ENCODE results near the gene CTAG2. TPM values are rescaled to one million over a fixed set of nuclear protein-coding genes. Genes with fewer than 3 reads are reported as not detected.

The CTAG2 gene
- total and polyA plus RNA-seq, 11 donors: 0.61 TPM; not detected in 10

GRCh38 chrX:154660541-154660940 lies 7.2 kb upstream of the CTAG2 start:
- WGBS, 4 donors: 84 to 88% (median 84%) methylated on average over 6 of the region's 6 CpGs
- TF ChIP-seq, protein P1, sequence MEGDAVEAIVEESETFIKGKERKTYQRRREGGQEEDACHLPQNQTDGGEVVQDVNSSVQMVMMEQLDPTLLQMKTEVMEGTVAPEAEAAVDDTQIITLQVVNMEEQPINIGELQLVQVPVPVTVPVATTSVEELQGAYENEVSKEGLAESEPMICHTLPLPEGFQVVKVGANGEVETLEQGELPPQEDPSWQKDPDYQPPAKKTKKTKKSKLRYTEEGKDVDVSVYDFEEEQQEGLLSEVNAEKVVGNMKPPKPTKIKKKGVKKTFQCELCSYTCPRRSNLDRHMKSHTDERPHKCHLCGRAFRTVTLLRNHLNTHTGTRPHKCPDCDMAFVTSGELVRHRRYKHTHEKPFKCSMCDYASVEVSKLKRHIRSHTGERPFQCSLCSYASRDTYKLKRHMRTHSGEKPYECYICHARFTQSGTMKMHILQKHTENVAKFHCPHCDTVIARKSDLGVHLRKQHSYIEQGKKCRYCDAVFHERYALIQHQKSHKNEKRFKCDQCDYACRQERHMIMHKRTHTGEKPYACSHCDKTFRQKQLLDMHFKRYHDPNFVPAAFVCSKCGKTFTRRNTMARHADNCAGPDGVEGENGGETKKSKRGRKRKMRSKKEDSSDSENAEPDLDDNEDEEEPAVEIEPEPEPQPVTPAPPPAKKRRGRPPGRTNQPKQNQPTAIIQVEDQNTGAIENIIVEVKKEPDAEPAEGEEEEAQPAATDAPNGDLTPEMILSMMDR (IDR thresholded peaks at IDR 0.05): no peak
- no peak for TF ChIP-seq POLR2A (IDR thresholded peaks at IDR 0.05)
- no peak overlapping the region for H3K27ac ChIP-seq
- H3K4me1 ChIP-seq: no peaks in the 10 kb centered on the region
- intact Hi-C loops (cut with DNase I): no loop called here
- no peak for DNase-seq
- H3K27me3 ChIP-seq: no peaks in the 10 kb centered on the region
- H3K36me3 ChIP-seq: no peaks in the 10 kb centered on the region
- no peak for ATAC-seq
- no peak overlapping the region for H3K4me3 ChIP-seq
- H3K9me3 ChIP-seq: peaks cover 0 to 3% (median 0%) of the 10 kb centered on the region in 12 donors

DNA sequence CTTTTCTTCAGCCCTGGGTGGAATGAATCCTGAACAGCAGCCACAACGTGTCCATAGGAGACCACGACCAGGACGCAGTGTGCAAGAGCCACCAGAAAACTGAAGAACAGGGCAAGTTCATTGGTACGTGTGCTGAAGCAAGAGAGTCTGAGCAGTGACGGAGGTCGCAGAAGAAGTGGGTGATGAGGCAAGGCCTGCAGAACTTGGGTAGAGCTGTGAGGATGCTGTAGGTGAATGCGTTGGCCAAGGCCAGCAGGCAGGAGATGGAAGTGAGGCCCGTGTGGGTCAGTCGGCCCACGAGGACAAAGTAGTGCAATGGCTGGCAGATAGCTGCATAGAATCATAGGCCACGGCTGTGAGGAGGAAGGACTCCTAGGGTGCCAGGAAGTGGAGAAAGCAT lies 5.6 kb upstream of the CTAG2 start:
- WGBS, 4 donors: 85 to 93% (median 89%) methylated on average over 11 of the region's 11 CpGs
- Histone ChIP-seq H3K9me3 (no peaks in the 10 kb centered on the region), H3K4me1 (no peaks in the 10 kb centered on the region), H3K27ac (no peak overlapping the region), H3K36me3 (no peaks in the 10 kb centered on the region), H3K4me3 (no peak overlapping the region), H3K27me3 (no peaks in the 10 kb centered on the region)
- TF ChIP-seq, protein P1 (IDR thresholded peaks at IDR 0.05): no peak
- no peak for TF ChIP-seq POLR2A (IDR thresholded peaks at IDR 0.05)
- intact Hi-C loops (cut with DNase I): no loop called here
- DNase-seq (no peak), ATAC-seq (no peak)

DNA sequence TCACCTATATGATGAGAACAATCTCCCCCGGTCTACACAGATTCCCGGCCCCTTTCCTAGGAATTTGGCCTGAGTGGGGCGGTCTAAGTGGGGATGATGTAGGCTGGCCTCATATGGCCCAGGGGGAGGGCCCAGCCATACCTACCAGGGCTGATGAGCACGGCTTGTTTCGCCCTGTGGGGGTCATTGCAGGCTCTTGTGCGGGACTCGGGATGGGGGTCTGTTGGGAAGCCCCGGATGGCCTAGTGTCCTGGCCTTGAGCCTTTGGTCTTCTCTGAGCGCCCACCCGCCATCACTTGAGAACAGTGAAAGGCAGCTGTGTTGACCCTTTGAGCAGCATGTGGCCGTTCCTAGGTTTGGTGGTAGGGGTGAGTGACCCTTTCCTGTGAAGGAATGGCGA lies 4.8 kb upstream of the CTAG2 start:
- no peak for TF ChIP-seq POLR2A (IDR thresholded peaks at IDR 0.05)
- TF ChIP-seq, protein P1 (IDR thresholded peaks at IDR 0.05): no peak
- Histone ChIP-seq H3K27ac (no peak overlapping the region), H3K36me3 (no peaks in the 10 kb centered on the region), H3K4me1 (no peaks in the 10 kb centered on the region), H3K9me3 (no peaks in the 10 kb centered on the region), H3K27me3 (no peaks in the 10 kb centered on the region), H3K4me3 (no peak overlapping the region)
- no peak for ATAC-seq
- DNase-seq: no peak
- intact Hi-C loops (cut with DNase I): no loop called here
- 90 to 94% (median 92%) methylated on average over 12 of the region's 12 CpGs for WGBS, 4 donors

- intact Hi-C loops (cut with DNase I): no loop called here
- 87 to 95% (median 92%) methylated on average over 15 of the region's 15 CpGs for WGBS, 4 donors
- ATAC-seq: no peak
- TF ChIP-seq, protein P1 (IDR thresholded peaks at IDR 0.05): no peak
- no peak for TF ChIP-seq POLR2A (IDR thresholded peaks at IDR 0.05)
- Histone ChIP-seq H3K27ac (no peak overlapping the region), H3K4me3 (no peak overlapping the region), H3K36me3 (no peaks in the 10 kb centered on the region), H3K27me3 (no peaks in the 10 kb centered on the region), H3K4me1 (no peaks in the 10 kb centered on the region), H3K9me3 (no peaks in the 10 kb centered on the region)
- no peak for DNase-seq
Observed at GRCh38 chrX:154657226-154657805, 3.9 kb upstream of the CTAG2 start.

Measured in heart left ventricle (tissue), 16 donors.